Measurements from ENCODE around the gene DOCK1. TPM values are rescaled to one million over a fixed set of nuclear protein-coding genes. Genes with fewer than 3 reads are reported as not detected.
A peak's percentile ranks its signal among the peaks of the same experiment; 100 is the strongest.

Gene DOCK1
- polyA plus RNA-seq, 6 donors from 2014 or later = not detected

DNA sequence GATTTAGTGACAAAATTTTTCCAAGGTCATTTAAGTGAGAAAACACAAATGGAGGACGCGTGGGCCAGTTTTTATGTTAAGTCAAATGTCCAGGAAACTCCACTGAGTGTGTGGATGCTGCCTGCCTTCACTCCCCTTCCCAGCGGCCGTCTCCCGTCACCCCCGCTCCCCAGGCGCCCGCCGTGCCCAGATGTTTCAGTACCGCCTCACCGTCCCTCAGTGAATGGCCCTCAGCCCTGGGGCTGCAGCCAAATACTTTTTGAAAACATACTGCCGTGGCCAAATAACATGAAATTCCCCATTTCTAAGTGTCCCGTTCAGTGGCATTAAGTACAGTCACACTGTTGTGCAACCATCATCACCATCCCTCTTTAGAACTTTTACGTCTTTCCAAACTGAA lies 159.2 kb downstream of the DOCK1 start:
- Mint-ChIP-seq H3K27ac (no peak overlapping the region), H3K36me3 (peaks cover 6% of the 10 kb centered on the region in 2 donors), H3K9me3 (peaks cover 2 to 14% (median 6%) of the 10 kb centered on the region in 7 donors), H3K27me3 (no peaks in the 10 kb centered on the region), H3K4me1 (no peaks in the 10 kb centered on the region), H3K4me3 (no peak overlapping the region)
- ATAC-seq (ENCODE audit: low read depth in 2 of 2) = no peak
- no peak for DNase-seq

DNA sequence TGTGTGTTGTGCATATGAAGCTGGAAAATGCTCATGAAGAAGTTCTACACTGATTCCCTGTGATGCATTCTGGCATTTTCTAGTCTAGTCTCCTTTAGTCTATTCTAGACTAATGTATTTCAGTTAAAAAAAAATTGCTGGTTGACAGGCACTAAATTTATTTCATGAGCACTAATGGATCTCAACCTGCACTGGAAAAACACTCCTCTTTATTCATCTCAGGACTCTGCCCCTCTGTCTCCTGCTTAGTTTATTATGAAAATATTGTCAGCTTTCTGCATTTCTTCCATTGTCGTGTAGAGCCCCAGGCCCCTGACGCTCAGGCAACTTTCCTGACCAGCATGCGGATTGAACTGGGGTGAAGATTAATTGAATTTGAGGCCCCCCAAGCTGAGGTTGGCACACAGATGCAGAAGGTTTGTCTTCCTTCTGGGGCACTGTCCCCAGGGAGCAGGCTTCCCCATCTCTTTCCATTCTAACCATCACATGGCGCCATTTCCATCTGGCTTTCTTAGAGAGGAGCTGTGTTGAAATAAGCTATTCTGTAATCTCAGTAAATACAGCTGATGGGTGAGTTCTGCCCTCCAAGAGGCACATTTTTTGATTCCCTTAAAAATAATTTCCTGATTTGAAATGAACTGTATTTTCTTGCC lies 162.4 kb downstream of the DOCK1 start:
- H3K4me3 Mint-ChIP-seq = no peak overlapping the region
- no peak for DNase-seq
- H3K9me3 Mint-ChIP-seq = peaks cover 0 to 2% (median 0%) of the 10 kb centered on the region in 7 donors
- no peaks in the 10 kb centered on the region for H3K27me3 Mint-ChIP-seq
- H3K27ac Mint-ChIP-seq = peak overlapping the region in 1 of 6 donors; percentile 34
- no peaks in the 10 kb centered on the region for H3K36me3 Mint-ChIP-seq
- no peak for ATAC-seq (ENCODE audit: low read depth in 2 of 2)
- H3K4me1 Mint-ChIP-seq = no peaks in the 10 kb centered on the region

DNA sequence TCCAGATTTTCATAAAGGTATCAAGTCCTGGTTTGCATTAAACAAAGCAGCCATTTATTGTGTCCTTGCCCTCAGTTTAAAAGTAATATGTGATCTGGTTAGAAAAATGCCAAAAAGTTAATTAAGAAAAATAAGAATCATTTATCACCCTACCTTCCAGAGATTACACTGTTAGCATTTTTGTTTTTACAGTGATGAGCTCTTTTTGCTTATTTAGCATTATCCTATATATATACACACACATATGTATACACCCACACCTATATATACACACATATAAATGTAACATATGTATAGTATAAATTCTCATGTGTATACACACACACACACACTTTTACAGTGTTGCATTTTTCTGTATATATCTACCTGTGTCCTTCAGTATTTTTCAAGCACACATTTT lies 163.3 kb downstream of the DOCK1 start:
- ATAC-seq (ENCODE audit: low read depth in 2 of 2) (no peak), DNase-seq (no peak)
- no peaks in the 10 kb centered on the region for H3K27me3 Mint-ChIP-seq

GRCh38 chr10:127069436-127069835 lies 164.2 kb downstream of the DOCK1 start:
- no peak for DNase-seq
- no peak overlapping the region for H3K4me3 Mint-ChIP-seq
- H3K36me3 Mint-ChIP-seq = no peaks in the 10 kb centered on the region
- no peak overlapping the region for H3K27ac Mint-ChIP-seq
- no peaks in the 10 kb centered on the region for H3K4me1 Mint-ChIP-seq
- no peaks in the 10 kb centered on the region for H3K27me3 Mint-ChIP-seq
- ATAC-seq (ENCODE audit: low read depth in 2 of 2) = no peak
- peaks cover 0 to 2% (median 0%) of the 10 kb centered on the region in 7 donors for H3K9me3 Mint-ChIP-seq

More for the DNA sequence above, 163.3 kb downstream of the DOCK1 start:
- Mint-ChIP-seq H3K9me3 (peaks cover 0 to 2% (median 0%) of the 10 kb centered on the region in 7 donors), H3K4me1 (no peaks in the 10 kb centered on the region), H3K36me3 (no peaks in the 10 kb centered on the region), H3K4me3 (no peak overlapping the region), H3K27ac (no peak overlapping the region)

DNA sequence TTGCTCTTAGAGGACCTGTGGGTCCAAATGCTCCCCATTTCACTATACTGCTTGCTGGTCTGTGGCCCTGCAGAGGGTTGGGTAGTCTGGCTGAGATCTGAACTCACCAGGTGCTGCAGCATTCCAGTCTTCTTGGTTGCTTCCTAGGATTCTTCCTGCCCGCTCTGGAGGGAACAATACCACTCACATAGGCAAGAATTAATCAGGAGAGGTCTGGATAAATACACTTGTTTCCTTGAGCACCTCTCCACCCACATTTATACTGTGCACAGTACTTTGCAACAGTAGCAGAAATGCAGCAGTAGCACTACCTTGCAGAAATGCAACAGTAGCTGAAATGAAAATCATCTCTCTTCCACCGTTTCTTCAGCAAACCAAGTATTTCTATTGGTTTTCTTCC lies 165.9 kb downstream of the DOCK1 start:
- Mint-ChIP-seq H3K4me1 (no peaks in the 10 kb centered on the region), H3K36me3 (no peaks in the 10 kb centered on the region), H3K27me3 (no peaks in the 10 kb centered on the region), H3K27ac (no peak overlapping the region), H3K9me3 (peaks cover 0 to 9% (median 0%) of the 10 kb centered on the region in 7 donors), H3K4me3 (no peak overlapping the region)
- DNase-seq = no peak
- ATAC-seq (ENCODE audit: low read depth in 2 of 2) = no peak

- H3K4me3 Mint-ChIP-seq = no peak overlapping the region
Observed at GRCh38 chr10:127073666-127074065, 168.4 kb downstream of the DOCK1 start.

DNA sequence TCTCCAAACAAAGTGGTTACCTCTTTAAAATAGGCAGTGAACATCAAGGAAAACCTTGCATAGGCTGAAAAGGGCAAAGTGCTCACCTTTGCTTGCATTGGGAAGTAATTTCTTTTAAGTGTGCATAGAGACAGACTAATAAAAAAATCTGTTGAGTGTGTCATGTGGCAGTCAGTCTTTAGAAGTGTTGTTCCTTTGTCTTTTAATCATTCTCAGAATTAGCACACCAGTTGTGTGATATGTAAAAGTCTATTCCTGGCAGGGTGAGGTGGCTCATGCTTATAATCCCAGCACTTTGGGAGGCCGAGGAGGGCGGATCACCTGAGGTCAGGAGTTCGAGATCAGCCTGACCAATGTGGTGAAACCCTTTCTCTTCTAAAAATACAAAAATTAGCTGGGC lies 174.2 kb downstream of the DOCK1 start:
- ATAC-seq (ENCODE audit: low read depth in 2 of 2) (no peak), DNase-seq (no peak)
- peaks cover 0 to 9% (median 0%) of the 10 kb centered on the region in 7 donors for H3K9me3 Mint-ChIP-seq
- no peaks in the 10 kb centered on the region for H3K27me3 Mint-ChIP-seq
- no peak overlapping the region for H3K27ac Mint-ChIP-seq
- H3K36me3 Mint-ChIP-seq = no peaks in the 10 kb centered on the region
- no peaks in the 10 kb centered on the region for H3K4me1 Mint-ChIP-seq
- no peak overlapping the region for H3K4me3 Mint-ChIP-seq

More at GRCh38 chr10:127073666-127074065, 168.4 kb downstream of the DOCK1 start:
- Mint-ChIP-seq H3K4me1 (no peaks in the 10 kb centered on the region), H3K27ac (no peak overlapping the region), H3K27me3 (no peaks in the 10 kb centered on the region), H3K9me3 (peaks cover 0 to 9% (median 0%) of the 10 kb centered on the region in 7 donors), H3K36me3 (no peaks in the 10 kb centered on the region)
- no peak for DNase-seq
- ATAC-seq (ENCODE audit: low read depth in 2 of 2) = no peak

DNA sequence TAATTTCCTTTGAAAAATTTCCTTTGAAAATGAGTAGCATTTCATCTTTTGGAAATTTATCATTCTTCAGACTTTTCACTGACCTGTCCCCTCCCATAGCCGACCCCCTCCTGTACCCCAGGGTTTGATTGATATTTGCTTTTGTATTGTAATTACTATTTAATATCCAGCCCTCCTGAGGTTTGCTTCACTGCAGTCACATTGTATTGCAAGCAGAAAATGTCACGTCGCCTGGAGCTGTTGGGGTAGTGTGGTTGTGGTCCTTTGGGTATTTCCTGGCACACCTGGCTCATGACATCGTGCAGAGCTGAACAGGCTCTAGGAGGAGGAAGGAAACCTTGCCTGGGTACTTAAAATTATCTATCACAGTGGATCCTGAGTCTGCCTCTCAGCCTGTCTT lies 175.1 kb downstream of the DOCK1 start:
- Mint-ChIP-seq H3K4me3 (no peak overlapping the region), H3K36me3 (no peaks in the 10 kb centered on the region), H3K27me3 (no peaks in the 10 kb centered on the region), H3K27ac (no peak overlapping the region), H3K9me3 (peaks cover 0 to 7% (median 0%) of the 10 kb centered on the region in 7 donors), H3K4me1 (no peaks in the 10 kb centered on the region)
- no peak for DNase-seq
- ATAC-seq (ENCODE audit: low read depth in 2 of 2) = no peak

DNA sequence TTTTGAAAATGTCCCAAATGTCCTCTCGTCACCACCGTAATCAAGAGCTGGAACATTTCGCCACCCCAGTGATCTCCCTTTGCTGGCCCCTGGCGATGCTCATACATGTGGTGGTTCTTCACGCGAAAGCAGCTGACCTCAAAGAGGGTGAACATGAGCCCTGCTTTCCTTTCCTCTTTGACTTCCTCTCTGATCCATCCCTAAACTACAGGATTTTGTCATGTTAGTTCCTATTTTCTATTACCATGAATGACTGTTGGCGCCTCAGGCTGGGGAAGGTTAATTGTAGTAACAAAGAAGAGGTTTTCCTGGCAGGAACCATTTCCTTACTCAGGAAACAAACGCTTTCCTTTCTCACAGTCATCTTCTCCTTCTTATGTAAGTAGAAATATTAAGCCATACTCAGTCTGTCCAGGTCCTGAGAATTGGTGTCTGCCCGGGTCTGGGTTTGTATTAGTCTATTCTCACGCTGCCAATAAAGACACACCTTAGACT lies 176.7 kb downstream of the DOCK1 start:
- H3K9me3 Mint-ChIP-seq = peaks cover 0 to 4% (median 0%) of the 10 kb centered on the region in 7 donors
- H3K27me3 Mint-ChIP-seq = no peaks in the 10 kb centered on the region
- H3K27ac Mint-ChIP-seq = no peak overlapping the region
- H3K36me3 Mint-ChIP-seq = no peaks in the 10 kb centered on the region
- ATAC-seq (ENCODE audit: low read depth in 2 of 2) (no peak), DNase-seq (no peak)
- no peak overlapping the region for H3K4me3 Mint-ChIP-seq
- no peaks in the 10 kb centered on the region for H3K4me1 Mint-ChIP-seq

GRCh38 chr10:127082651-127083050 lies 177.4 kb downstream of the DOCK1 start:
- no peak overlapping the region for H3K27ac Mint-ChIP-seq
- peaks cover 0 to 4% (median 0%) of the 10 kb centered on the region in 7 donors for H3K9me3 Mint-ChIP-seq
- H3K4me1 Mint-ChIP-seq = no peaks in the 10 kb centered on the region
- H3K36me3 Mint-ChIP-seq = no peaks in the 10 kb centered on the region
- ATAC-seq (ENCODE audit: low read depth in 2 of 2) (no peak), DNase-seq (no peak)
- H3K27me3 Mint-ChIP-seq = no peaks in the 10 kb centered on the region
- no peak overlapping the region for H3K4me3 Mint-ChIP-seq

- ATAC-seq (ENCODE audit: low read depth in 2 of 2) = no peak
- no peaks in the 10 kb centered on the region for H3K27me3 Mint-ChIP-seq
- no peak for DNase-seq
- no peak overlapping the region for H3K4me3 Mint-ChIP-seq
- H3K36me3 Mint-ChIP-seq = no peaks in the 10 kb centered on the region
- H3K27ac Mint-ChIP-seq = no peak overlapping the region
- peaks cover 0 to 6% (median 0%) of the 10 kb centered on the region in 7 donors for H3K9me3 Mint-ChIP-seq
- no peaks in the 10 kb centered on the region for H3K4me1 Mint-ChIP-seq
Observed at GRCh38 chr10:127085957-127086356, 180.7 kb downstream of the DOCK1 start.

- H3K27ac Mint-ChIP-seq = no peak overlapping the region
- no peak for DNase-seq
Observed at GRCh38 chr10:127088908-127089307, 183.7 kb downstream of the DOCK1 start.

GRCh38 chr10:127089446-127089845 lies 184.2 kb downstream of the DOCK1 start:
- DNase-seq = no peak
- Mint-ChIP-seq H3K4me3 (peak overlapping the region in 1 of 8 donors; percentile 15), H3K4me1 (no peaks in the 10 kb centered on the region), H3K36me3 (no peaks in the 10 kb centered on the region), H3K27ac (no peak overlapping the region), H3K27me3 (no peaks in the 10 kb centered on the region), H3K9me3 (peaks cover 0 to 6% (median 0%) of the 10 kb centered on the region in 7 donors)
- ATAC-seq (ENCODE audit: low read depth in 2 of 2) = no peak

More at GRCh38 chr10:127088908-127089307, 183.7 kb downstream of the DOCK1 start:
- Mint-ChIP-seq H3K36me3 (no peaks in the 10 kb centered on the region), H3K4me3 (peak overlapping the region in 1 of 8 donors; percentile 29), H3K27me3 (no peaks in the 10 kb centered on the region), H3K9me3 (peaks cover 0 to 6% (median 0%) of the 10 kb centered on the region in 7 donors), H3K4me1 (no peaks in the 10 kb centered on the region)
- no peak for ATAC-seq (ENCODE audit: low read depth in 2 of 2)

DNA sequence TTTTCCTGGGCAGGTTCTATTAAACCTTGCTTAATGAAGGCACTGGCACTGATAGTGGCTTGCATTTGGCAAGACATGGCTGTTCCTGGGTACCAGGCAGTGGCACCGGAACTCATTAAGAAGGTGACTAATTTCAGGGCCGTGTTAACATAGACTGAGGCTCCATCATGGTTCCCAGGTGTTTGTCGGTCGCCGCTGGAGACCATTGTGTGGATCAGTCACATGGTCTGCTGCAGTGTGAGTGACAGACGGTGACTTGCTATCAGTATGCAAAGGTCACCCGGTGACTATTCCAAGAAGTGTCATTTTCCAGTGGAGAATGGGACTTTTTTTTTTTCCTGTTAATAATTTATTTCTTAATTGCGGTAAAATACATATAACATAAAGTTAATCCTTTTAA lies 184.9 kb downstream of the DOCK1 start:
- H3K27ac Mint-ChIP-seq = no peak overlapping the region
- DNase-seq (no peak), ATAC-seq (ENCODE audit: low read depth in 2 of 2) (no peak)
- no peaks in the 10 kb centered on the region for H3K27me3 Mint-ChIP-seq
- no peaks in the 10 kb centered on the region for H3K36me3 Mint-ChIP-seq
- no peaks in the 10 kb centered on the region for H3K4me1 Mint-ChIP-seq
- peaks cover 0 to 6% (median 0%) of the 10 kb centered on the region in 7 donors for H3K9me3 Mint-ChIP-seq
- H3K4me3 Mint-ChIP-seq = no peak overlapping the region

All from naive B cell (primary cell).